OCI-LY7 (cell line): ENCODE results near the gene RASGRP3. TPM values are rescaled to one million over a fixed set of nuclear protein-coding genes. Genes with fewer than 3 reads are reported as not detected.

Experiments used
- BruUV-seq: library from RNA; stranded (reverse); fragments of 400-500 nt; replicated peaks from 2 replicates; lab custom pipeline; 2021; lab: Mats Ljungman, UMichigan
- CTCF ChIA-PET: fragments of 300-600 bp; sonication (Branson Sonifier 250); formaldehyde crosslinking; loops from one replicate; lab custom pipeline; 2022; ENCODE audit warnings: antibody characterized with exemption; ENCODE audit not compliant: unreplicated experiment; lab: Charles Lee
- POLR2A ChIA-PET: fragments of 300-600 bp; sonication (Branson Sonifier 250); formaldehyde crosslinking; loops from one replicate; lab custom pipeline; 2022; ENCODE audit warnings: antibody characterized with exemption; lab: Charles Lee
- DNase-seq: peaks from one replicate; pipeline ENCODE4 v3.0.0-alpha.2; 2015; ENCODE audit warnings: low spot score
- H2AFZ ChIP-seq: fragments of 200-600 bp; sonication (generic), shearing (Covaris generic); 2 replicates; pipeline ENCODE4 v1.6.1; 2014; ENCODE audit warnings: mild to moderate bottlenecking, antibody characterized with exemption, low read length, moderate library complexity
- H3K27ac ChIP-seq: fragments of 200-600 bp; sonication (generic); 2 replicates; pipeline ENCODE4 v1.5.1; 2014; ENCODE audit warnings: mixed run types, low read depth, mild to moderate bottlenecking, moderate library complexity, low read length, inconsistent platforms; ENCODE audit not compliant: poor library complexity, severe bottlenecking
- H3K36me3 ChIP-seq: fragments of 200-600 bp; sonication (generic); 2 replicates; pipeline ENCODE4 v1.6.1; 2014; ENCODE audit warnings: mild to moderate bottlenecking, antibody characterized with exemption, low read length, moderate library complexity, mixed read lengths; ENCODE audit not compliant: insufficient read depth
- H3K4me1 ChIP-seq: fragments of 200-600 bp; sonication (generic); 2 replicates; pipeline ENCODE4 v1.5.1; 2014; ENCODE audit warnings: mild to moderate bottlenecking, low read length; ENCODE audit not compliant: insufficient read depth, poor library complexity, severe bottlenecking
- H3K4me2 ChIP-seq: fragments of 200-600 bp; sonication (generic); 2 replicates; pipeline ENCODE4 v1.6.1; 2014; ENCODE audit warnings: mild to moderate bottlenecking, low read length
- H3K4me3 ChIP-seq: fragments of 200-600 bp; sonication (generic); 2 replicates; pipeline ENCODE4 v1.5.1; 2014; ENCODE audit warnings: mild to moderate bottlenecking, low read depth, low read length; ENCODE audit not compliant: poor library complexity, severe bottlenecking
- H3K79me2 ChIP-seq: fragments of 200-600 bp; sonication (generic); 2 replicates; pipeline ENCODE4 v1.6.1; 2016; ENCODE audit warnings: low read depth, mild to moderate bottlenecking, low read length, moderate library complexity, mixed read lengths; ENCODE audit not compliant: insufficient read depth
- H3K9me2 ChIP-seq: fragments of 200-600 bp; sonication (generic); 2 replicates; pipeline ENCODE4 v1.6.1; 2016; ENCODE audit warnings: mild to moderate bottlenecking, low read length, mixed read lengths; ENCODE audit not compliant: insufficient read depth
- H3K9me3 ChIP-seq: fragments of 200-600 bp; sonication (generic); 2 replicates; pipeline ENCODE4 v1.6.1; 2014; ENCODE audit warnings: mild to moderate bottlenecking, mixed run types, low read length, mixed read lengths
- H4K20me1 ChIP-seq: fragments of 200-600 bp; sonication (generic); 2 replicates; pipeline ENCODE4 v1.6.1; 2014; ENCODE audit warnings: mild to moderate bottlenecking, antibody characterized with exemption, low read length, moderate library complexity, mixed read lengths; ENCODE audit not compliant: insufficient read depth
- CTCF ChIP-seq: fragments of 200-600 bp; sonication (generic); conservative IDR thresholded peaks from 2 replicates; pipeline ENCODE4 v1.5.1; 2014; ENCODE audit warnings: mild to moderate bottlenecking, antibody characterized with exemption, low read length, moderate library complexity, mixed read lengths
- EZH2phosphoT487 ChIP-seq: fragments of 200-600 bp; sonication (generic); IDR thresholded peaks from 2 replicates; pipeline ENCODE4 v1.6.1; 2018; ENCODE audit warnings: low read depth, borderline replicate concordance, mild to moderate bottlenecking, mixed run types, antibody characterized with exemption, low read length, moderate library complexity, mixed read lengths
- intact Hi-C: fragments of 100-400 bp; cut with micrococcal nuclease; formaldehyde crosslinking; loops from one replicate; pipeline ENCODE4 v1.10.0; 2022; ENCODE audit not compliant: unreplicated experiment
- total RNA-seq, 2 experiments: library from RNA; depleted of rRNA in 1 of 2; stranded (reverse); fragments of >200 nt in 1 of 2; shearing (Covaris generic) in 1 of 2; gene quantifications; 2 replicates each; pipeline ENCODE4 v1.2.3, GENCODE V29; 2014 to 2022

RASGRP3 gene
- total RNA-seq, 2 experiments from 2014 or later = 5.1 to 8.7 TPM

DNA sequence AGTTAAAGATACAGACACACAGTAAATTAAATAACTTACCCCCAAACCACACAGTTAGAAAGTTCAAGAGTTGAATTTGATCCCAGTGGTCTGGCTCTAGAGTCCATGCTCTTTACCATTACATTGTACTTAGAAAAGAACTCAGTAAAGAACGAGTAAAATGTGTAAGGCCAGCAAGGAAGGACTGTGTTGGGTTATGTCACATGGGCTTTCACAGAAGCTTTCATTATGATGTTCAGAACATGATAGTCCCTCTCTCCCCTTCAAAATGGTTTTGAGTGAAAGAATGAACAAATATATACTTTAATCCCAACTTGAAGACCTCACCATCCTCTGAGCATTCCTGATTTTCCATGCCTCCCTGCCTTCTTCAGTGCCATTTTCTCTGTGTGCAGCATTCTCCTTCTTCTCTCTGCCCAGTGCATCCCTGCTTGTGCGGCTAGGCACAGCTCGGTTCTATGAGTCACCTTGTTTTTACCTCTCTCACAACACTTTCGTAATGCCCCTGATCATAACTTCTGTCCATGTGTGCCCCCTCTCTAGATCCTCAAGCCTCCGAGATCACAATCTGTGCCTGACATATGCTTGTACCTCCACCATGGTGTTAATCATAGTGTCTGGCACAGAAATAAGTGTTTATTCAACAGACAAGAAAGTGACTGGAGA lies 22.0 kb downstream of the RASGRP3 start:
- intact Hi-C loops = no loop called here
- ChIA-PET POLR2A (no interaction called here), CTCF (no interaction called here)
- H3K79me2 ChIP-seq = no peaks in the 10 kb centered on the region
- no peak overlapping the region for H3K27ac ChIP-seq
- DNase-seq = no peak
- BruUV-seq = no TSS peak
- H3K9me3 ChIP-seq = no peaks in the 10 kb centered on the region
- no peak overlapping the region for H3K4me3 ChIP-seq
- no peaks in the 10 kb centered on the region for H3K36me3 ChIP-seq
- H3K4me2 ChIP-seq = no peak overlapping the region
- TF ChIP-seq EZH2phosphoT487 (no peak), CTCF (no peak)
- H3K9me2 ChIP-seq = no peaks in the 10 kb centered on the region
- no peak overlapping the region for H2AFZ ChIP-seq
- no peaks in the 10 kb centered on the region for H3K4me1 ChIP-seq
- H4K20me1 ChIP-seq = no peaks in the 10 kb centered on the region

DNA sequence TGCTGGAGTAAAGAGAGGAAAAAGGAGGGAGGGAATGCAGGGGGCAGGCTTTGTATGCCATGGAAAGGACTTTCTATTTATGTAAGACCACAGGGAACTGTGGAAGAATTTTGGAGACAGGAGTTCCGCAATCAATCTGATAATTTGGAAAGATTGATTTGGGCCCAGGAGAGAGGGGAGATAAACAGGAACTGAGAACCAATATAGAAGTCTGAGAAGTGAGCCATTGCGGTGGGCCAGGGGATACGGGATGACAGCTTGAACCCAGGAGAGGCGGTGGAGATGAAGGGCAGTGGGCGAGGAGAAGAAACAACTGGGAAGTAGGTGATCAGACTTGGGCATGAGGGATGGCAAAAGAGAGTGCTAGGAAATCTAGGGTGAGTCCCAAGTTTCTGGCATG lies 23.7 kb downstream of the RASGRP3 start:
- intact Hi-C loops = no loop called here
- TF ChIP-seq CTCF (no peak), EZH2phosphoT487 (no peak)
- ChIA-PET POLR2A (no interaction called here), CTCF (no interaction called here)
- BruUV-seq = no TSS peak
- Histone ChIP-seq H3K4me2 (no peak overlapping the region), H2AFZ (no peak overlapping the region), H3K36me3 (no peaks in the 10 kb centered on the region), H3K79me2 (no peaks in the 10 kb centered on the region), H4K20me1 (no peaks in the 10 kb centered on the region), H3K4me1 (no peaks in the 10 kb centered on the region), H3K27ac (no peak overlapping the region), H3K4me3 (no peak overlapping the region), H3K9me2 (no peaks in the 10 kb centered on the region), H3K9me3 (no peaks in the 10 kb centered on the region)
- no peak for DNase-seq

DNA sequence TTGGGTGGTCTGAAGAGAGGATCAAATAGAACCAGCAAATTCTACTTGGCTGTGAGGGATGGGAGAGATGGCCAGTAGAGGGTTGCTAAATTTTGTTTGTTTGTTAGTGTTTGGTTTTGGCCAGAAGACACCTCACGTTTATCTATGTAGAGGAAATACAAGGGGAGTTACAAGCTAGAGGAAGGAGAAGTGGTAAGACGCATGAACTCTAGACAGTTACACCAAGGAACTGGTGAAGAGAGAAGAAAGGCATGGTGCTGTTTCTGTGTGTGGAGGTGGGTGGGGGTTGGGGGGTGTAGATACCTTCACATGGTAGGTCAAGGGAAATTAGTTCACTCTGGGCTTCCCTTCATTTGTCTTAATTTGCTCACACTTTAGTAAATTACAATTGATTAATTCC lies 25.6 kb downstream of the RASGRP3 start:
- Histone ChIP-seq H3K9me3 (no peaks in the 10 kb centered on the region), H2AFZ (no peak overlapping the region), H3K4me3 (no peak overlapping the region), H3K9me2 (no peaks in the 10 kb centered on the region), H3K36me3 (no peaks in the 10 kb centered on the region), H3K27ac (no peak overlapping the region), H3K79me2 (no peaks in the 10 kb centered on the region), H3K4me2 (no peak overlapping the region), H3K4me1 (no peaks in the 10 kb centered on the region), H4K20me1 (no peaks in the 10 kb centered on the region)
- ChIA-PET POLR2A (interaction anchor here (0.6 to 0.8 kb wide), 2 partner anchors 9 to 24 kb away, joined by 3 to 5 read pairs; no protein-coding TSS in a partner anchor), CTCF (no interaction called here)
- no TSS peak for BruUV-seq
- TF ChIP-seq EZH2phosphoT487 = no peak
- TF ChIP-seq CTCF = no peak
- no peak for DNase-seq
- intact Hi-C loops = no loop called here
